ENCODE results near the gene PPIL1.

PPIL1 gene

DNA sequence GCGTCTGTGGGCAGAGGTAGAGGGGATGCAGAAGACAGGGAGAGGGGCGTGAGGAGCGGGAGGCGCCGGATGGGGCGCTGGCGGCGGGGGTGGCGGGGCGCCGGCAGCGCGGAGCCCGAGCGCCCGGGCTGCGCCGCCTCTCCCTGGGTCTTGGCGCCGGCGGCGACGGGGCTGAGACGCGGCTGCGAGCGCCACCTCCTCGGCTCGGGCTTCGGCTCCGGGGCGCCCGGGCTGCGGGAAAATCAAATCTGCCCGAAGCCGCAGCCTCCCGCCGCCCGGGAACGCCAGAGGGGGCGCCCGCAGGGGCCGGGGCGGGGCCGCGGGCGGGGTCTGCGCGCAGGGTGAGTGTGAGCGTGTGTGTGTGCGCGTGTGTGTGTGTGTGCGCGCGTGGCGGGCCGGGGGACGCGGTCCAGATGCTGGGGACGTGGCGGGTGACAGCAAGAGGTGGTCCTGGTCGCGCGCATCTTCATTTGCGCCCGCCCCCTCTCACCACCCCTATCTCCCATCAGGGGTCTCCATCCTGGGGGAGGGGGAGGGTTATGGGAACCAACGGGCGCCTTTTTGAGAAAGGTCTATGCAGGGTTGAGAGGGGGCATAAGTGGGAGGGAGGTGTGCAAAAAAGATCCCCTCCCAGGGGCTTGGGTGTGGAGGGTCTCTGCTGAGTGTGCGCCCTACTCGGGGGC is 34.7 kb downstream of the PPIL1 start:
- Histone ChIP-seq H3K4me3 (ENCODE audit: low read length) (peak overlapping the region; percentile 59), H3K36me3 (ENCODE audit: control insufficient read depth, insufficient read depth, low read length, severe bottlenecking) (no peaks in the 10 kb centered on the region), H3K9ac (ENCODE audit: low read length) (no peak overlapping the region), H3K9me3 (ENCODE audit: control insufficient read depth, low read length) (no peaks in the 10 kb centered on the region), H3K4me1 (ENCODE audit: control insufficient read depth, insufficient read depth, low read length) (peaks cover 12% of the 10 kb centered on the region), H3K27me3 (replicated peaks; ENCODE audit: control insufficient read depth, insufficient read depth, low read length) (peaks cover 18% of the 10 kb centered on the region)
- DNase-seq (ENCODE audit: low read depth): peak; percentile 68

- peaks cover 11% of the 10 kb centered on the region for H3K27me3 ChIP-seq (replicated peaks; ENCODE audit: control insufficient read depth, insufficient read depth, low read length)
- no peak within 1 kb of the TSS for H3K9ac ChIP-seq (ENCODE audit: low read length)
- H3K4me1 ChIP-seq (ENCODE audit: control insufficient read depth, insufficient read depth, low read length): peaks cover 12% of the 10 kb centered on the region
- DNase-seq (ENCODE audit: low read depth): peak; percentile 38
- H3K36me3 ChIP-seq (ENCODE audit: control insufficient read depth, insufficient read depth, low read length, severe bottlenecking): no peaks in the 10 kb centered on the region
- peak within 1 kb of the TSS; percentile 59 for H3K4me3 ChIP-seq (ENCODE audit: low read length)
- no peaks in the 10 kb centered on the region for H3K9me3 ChIP-seq (ENCODE audit: control insufficient read depth, low read length)
Measured at GRCh38 chr6:36838896-36839748, 35.5 kb downstream of the PPIL1 start, which contains the start of gene CPNE5. CPNE5 (minus strand) TSS chr6:36839444; CDS start chr6:36839377, 67 bp downstream.

- Histone ChIP-seq H3K9me3 (ENCODE audit: control insufficient read depth, low read length) (no peaks in the 10 kb centered on the region), H3K9ac (ENCODE audit: low read length) (no peak overlapping the region), H3K4me3 (ENCODE audit: low read length) (no peak overlapping the region), H3K27me3 (replicated peaks; ENCODE audit: control insufficient read depth, insufficient read depth, low read length) (peaks cover 17% of the 10 kb centered on the region), H3K36me3 (ENCODE audit: control insufficient read depth, insufficient read depth, low read length, severe bottlenecking) (no peaks in the 10 kb centered on the region), H3K4me1 (ENCODE audit: control insufficient read depth, insufficient read depth, low read length) (peaks cover 12% of the 10 kb centered on the region)
- DNase-seq (ENCODE audit: low read depth): no peak
Measured at GRCh38 chr6:36837686-36838085, 36.9 kb downstream of the PPIL1 start.

GRCh38 chr6:36837022-36837339 is 37.6 kb downstream of the PPIL1 start:
- Histone ChIP-seq H3K36me3 (ENCODE audit: control insufficient read depth, insufficient read depth, low read length, severe bottlenecking) (no peaks in the 10 kb centered on the region), H3K27me3 (replicated peaks; ENCODE audit: control insufficient read depth, insufficient read depth, low read length) (peaks cover 17% of the 10 kb centered on the region), H3K4me1 (ENCODE audit: control insufficient read depth, insufficient read depth, low read length) (peaks cover 12% of the 10 kb centered on the region), H3K4me3 (ENCODE audit: low read length) (no peak overlapping the region), H3K9me3 (ENCODE audit: control insufficient read depth, low read length) (no peaks in the 10 kb centered on the region), H3K9ac (ENCODE audit: low read length) (no peak overlapping the region)
- DNase-seq (ENCODE audit: low read depth): no peak

DNA sequence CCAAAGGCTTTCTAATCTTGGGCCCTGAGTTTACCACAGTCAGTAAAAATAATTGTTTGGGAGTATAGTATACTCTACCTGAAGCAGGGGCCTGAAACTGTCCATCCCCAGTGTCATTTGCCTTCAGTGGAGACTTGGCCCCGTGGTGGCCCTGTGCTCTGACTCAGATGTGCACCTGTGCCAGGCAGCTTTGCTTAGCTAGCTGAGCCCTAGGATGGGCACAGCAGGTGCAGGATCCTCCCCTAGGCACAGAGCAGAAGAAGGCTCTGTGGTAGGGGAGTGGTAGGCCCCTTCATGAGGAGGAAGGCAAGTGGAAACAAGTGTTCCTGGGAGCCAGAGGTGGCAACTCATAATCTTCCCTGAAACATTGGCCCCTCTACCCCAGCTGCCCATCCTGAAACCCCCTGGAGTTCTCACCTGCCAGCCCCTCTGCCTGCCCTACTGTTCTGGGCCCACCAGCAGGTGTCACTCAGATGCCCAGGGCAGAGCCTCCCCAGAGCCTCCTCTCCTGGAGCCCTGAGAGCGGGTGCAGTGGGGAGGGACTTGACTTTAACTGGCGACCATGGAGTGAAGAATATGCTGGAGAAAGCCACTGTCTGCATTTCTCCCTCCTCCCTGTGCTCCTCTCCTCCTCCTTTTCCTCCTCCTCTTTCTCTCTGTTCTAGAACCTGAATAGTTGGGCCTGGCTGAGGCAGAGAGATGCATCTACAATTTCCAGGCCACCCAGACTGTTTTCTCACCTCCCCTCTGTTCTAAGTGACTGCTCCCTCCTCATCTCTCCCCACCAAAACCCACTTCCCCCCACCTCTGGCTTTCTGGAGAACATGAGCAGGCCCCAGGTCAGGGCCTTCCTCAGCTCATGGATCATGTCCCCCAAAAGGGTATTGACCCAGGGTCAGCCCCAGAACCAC is 38.2 kb downstream of the PPIL1 start:
- DNase-seq (ENCODE audit: low read depth): no peak
- no peaks in the 10 kb centered on the region for H3K36me3 ChIP-seq (ENCODE audit: control insufficient read depth, insufficient read depth, low read length, severe bottlenecking)

GRCh38 chr6:36834576-36835341 is 39.8 kb downstream of the PPIL1 start:
- DNase-seq (ENCODE audit: low read depth): no peak
- peaks cover 9% of the 10 kb centered on the region for H3K4me1 ChIP-seq (ENCODE audit: control insufficient read depth, insufficient read depth, low read length)
- no peak overlapping the region for H3K9ac ChIP-seq (ENCODE audit: low read length)
- H3K36me3 ChIP-seq (ENCODE audit: control insufficient read depth, insufficient read depth, low read length, severe bottlenecking): no peaks in the 10 kb centered on the region
- no peaks in the 10 kb centered on the region for H3K9me3 ChIP-seq (ENCODE audit: control insufficient read depth, low read length)
- peaks cover 20% of the 10 kb centered on the region for H3K27me3 ChIP-seq (replicated peaks; ENCODE audit: control insufficient read depth, insufficient read depth, low read length)
- H3K4me3 ChIP-seq (ENCODE audit: low read length): no peak overlapping the region

More for the DNA sequence above, 38.2 kb downstream of the PPIL1 start:
- Histone ChIP-seq H3K4me3 (ENCODE audit: low read length) (no peak overlapping the region), H3K9ac (ENCODE audit: low read length) (no peak overlapping the region), H3K4me1 (ENCODE audit: control insufficient read depth, insufficient read depth, low read length) (peaks cover 12% of the 10 kb centered on the region), H3K9me3 (ENCODE audit: control insufficient read depth, low read length) (no peaks in the 10 kb centered on the region), H3K27me3 (replicated peaks; ENCODE audit: control insufficient read depth, insufficient read depth, low read length) (peaks cover 17% of the 10 kb centered on the region)

- H3K9ac ChIP-seq (ENCODE audit: low read length): no peak overlapping the region
- no peak for DNase-seq (ENCODE audit: low read depth)
Measured at GRCh38 chr6:36833182-36833789, 41.3 kb downstream of the PPIL1 start.

DNA sequence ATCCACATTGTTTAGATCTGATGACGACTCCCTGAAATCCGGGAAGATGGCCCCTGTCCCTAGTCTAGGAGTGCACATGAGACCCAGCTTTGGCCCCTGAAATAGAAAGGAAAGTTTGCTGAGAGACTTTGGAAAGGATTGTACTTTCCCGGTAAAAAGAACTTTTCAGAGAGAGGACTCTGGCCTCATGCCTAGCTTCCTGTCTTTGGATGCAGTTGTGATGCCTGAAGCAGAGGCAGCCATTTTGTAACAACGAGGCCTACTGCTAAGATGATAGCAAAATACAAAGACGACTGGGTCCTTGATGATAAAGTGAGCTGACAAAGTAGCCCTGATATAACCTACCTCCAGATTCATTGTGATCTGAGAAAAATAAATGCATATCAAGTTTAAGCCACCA is 42.3 kb downstream of the PPIL1 start:
- Histone ChIP-seq H3K4me1 (ENCODE audit: control insufficient read depth, insufficient read depth, low read length) (peaks cover 17% of the 10 kb centered on the region), H3K9ac (ENCODE audit: low read length) (no peak overlapping the region), H3K4me3 (ENCODE audit: low read length) (no peak overlapping the region), H3K27me3 (replicated peaks; ENCODE audit: control insufficient read depth, insufficient read depth, low read length) (peaks cover 22% of the 10 kb centered on the region), H3K36me3 (ENCODE audit: control insufficient read depth, insufficient read depth, low read length, severe bottlenecking) (no peaks in the 10 kb centered on the region), H3K9me3 (ENCODE audit: control insufficient read depth, low read length) (no peaks in the 10 kb centered on the region)
- no peak for DNase-seq (ENCODE audit: low read depth)

More at GRCh38 chr6:36833182-36833789, 41.3 kb downstream of the PPIL1 start:
- H3K4me1 ChIP-seq (ENCODE audit: control insufficient read depth, insufficient read depth, low read length): peaks cover 9% of the 10 kb centered on the region
- peaks cover 21% of the 10 kb centered on the region for H3K27me3 ChIP-seq (replicated peaks; ENCODE audit: control insufficient read depth, insufficient read depth, low read length)
- H3K4me3 ChIP-seq (ENCODE audit: low read length): no peak overlapping the region
- no peaks in the 10 kb centered on the region for H3K9me3 ChIP-seq (ENCODE audit: control insufficient read depth, low read length)
- no peaks in the 10 kb centered on the region for H3K36me3 ChIP-seq (ENCODE audit: control insufficient read depth, insufficient read depth, low read length, severe bottlenecking)

DNA sequence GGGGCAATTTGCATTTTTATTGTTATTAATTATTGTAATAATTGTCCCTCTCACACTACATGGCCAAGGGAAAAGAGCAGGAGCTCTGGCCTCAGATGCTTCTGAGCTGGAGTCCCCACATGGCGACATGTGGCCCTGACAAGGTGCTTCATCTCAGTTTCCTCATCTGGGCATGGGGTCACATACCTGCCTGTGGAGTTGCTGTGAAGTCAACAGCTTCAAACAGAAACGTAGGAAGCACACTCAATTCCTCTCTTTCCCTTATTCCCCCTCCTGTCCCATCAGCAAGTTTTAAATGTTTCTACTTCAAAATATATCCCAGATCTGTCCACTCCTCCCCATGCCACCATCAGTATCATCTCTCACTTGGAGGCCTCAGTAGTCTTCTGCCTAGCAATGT is 44.0 kb downstream of the PPIL1 start:
- peaks cover 21% of the 10 kb centered on the region for H3K4me1 ChIP-seq (ENCODE audit: control insufficient read depth, insufficient read depth, low read length)
- H3K4me3 ChIP-seq (ENCODE audit: low read length): no peak overlapping the region
- no peak overlapping the region for H3K9ac ChIP-seq (ENCODE audit: low read length)
- H3K36me3 ChIP-seq (ENCODE audit: control insufficient read depth, insufficient read depth, low read length, severe bottlenecking): no peaks in the 10 kb centered on the region
- H3K27me3 ChIP-seq (replicated peaks; ENCODE audit: control insufficient read depth, insufficient read depth, low read length): peaks cover 22% of the 10 kb centered on the region
- no peaks in the 10 kb centered on the region for H3K9me3 ChIP-seq (ENCODE audit: control insufficient read depth, low read length)
- DNase-seq (ENCODE audit: low read depth): no peak

DNA sequence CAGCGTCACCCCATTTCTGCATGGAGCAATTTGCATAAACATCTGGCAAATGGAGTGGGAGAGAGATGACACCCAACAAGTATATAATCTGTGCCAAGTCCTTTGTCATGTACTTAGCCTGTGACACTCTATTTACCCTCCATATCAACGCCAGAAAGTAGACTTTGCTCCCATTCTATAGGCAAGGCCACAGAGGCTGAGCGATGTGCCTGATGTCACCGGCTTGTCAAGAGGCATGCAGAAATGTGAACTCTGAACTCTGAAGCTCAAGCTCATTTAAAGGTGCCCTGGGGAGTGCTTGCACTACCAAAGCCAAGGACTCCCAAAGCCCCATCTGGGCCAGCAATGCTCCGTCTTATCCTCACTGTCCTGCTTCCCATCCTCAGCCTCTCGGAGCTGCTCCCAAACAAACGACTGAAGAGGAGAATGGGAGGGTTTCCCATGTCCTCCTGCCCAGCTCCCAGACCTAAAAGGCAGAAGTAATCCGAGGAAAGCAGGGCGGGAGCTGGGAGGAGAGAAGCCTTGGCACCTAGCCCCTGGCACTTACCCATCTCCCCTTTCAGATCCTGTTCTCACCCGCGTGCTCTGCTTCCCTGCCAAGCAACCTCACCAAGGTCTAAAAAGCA is 44.6 kb downstream of the PPIL1 start:
- no peak for DNase-seq (ENCODE audit: low read depth)
- H3K9me3 ChIP-seq (ENCODE audit: control insufficient read depth, low read length): no peaks in the 10 kb centered on the region

More for the DNA sequence above, 44.6 kb downstream of the PPIL1 start:
- no peak overlapping the region for H3K4me3 ChIP-seq (ENCODE audit: low read length)
- H3K27me3 ChIP-seq (replicated peaks; ENCODE audit: control insufficient read depth, insufficient read depth, low read length): peaks cover 24% of the 10 kb centered on the region
- H3K4me1 ChIP-seq (ENCODE audit: control insufficient read depth, insufficient read depth, low read length): peaks cover 21% of the 10 kb centered on the region
- no peak overlapping the region for H3K9ac ChIP-seq (ENCODE audit: low read length)
- no peaks in the 10 kb centered on the region for H3K36me3 ChIP-seq (ENCODE audit: control insufficient read depth, insufficient read depth, low read length, severe bottlenecking)

Data from adipocyte (in vitro differentiated cells).